Myocyte (in vitro differentiated cells): Measurements from ENCODE around the gene MSMO1. TPM values are rescaled to one million over a fixed set of nuclear protein-coding genes. Genes with fewer than 3 reads are reported as not detected.

ENCODE experiments used
- DNase-seq: peaks from one replicate; pipeline ENCODE4 v3.0.0-alpha.2; 2012; ENCODE audit warnings: low read depth
- microRNA counts: library from miRNA; unstranded; fragments of <30 nt; microRNA quantifications from one replicate; lab custom pipeline; 2016
- microRNA-seq: library from miRNA; unstranded; fragments of <30 nt; microRNA quantifications from one replicate; pipeline ENCODE4, GENCODE V29; 2016
- total RNA-seq: library from RNA; depleted of rRNA; stranded (reverse); fragments of >200 nt; gene quantifications from 2 replicates; pipeline ENCODE4 v1.2.3, GENCODE V29; 2014

The MSMO1 gene
- total RNA-seq, 1 donor from 2014 or later, result 354 TPM

GRCh38 chr4:165386328-165386727 lies 58.9 kb downstream of the MSMO1 start:
- DNase-seq, result no peak

GRCh38 chr4:165388756-165389155 lies 61.3 kb downstream of the MSMO1 start:
- no peak for DNase-seq

MicroRNA genes within 50 kb of the gene (microRNA counts, 767-probe panel; counts per million panel counts)
- not detected for microRNA hsa-miR-578 (lab: Ali Mortazavi, UCI)

Small RNA genes within 50 kb of the gene (microRNA-seq; reads per million reads assigned to microRNA genes)
- not detected for gene MIR578

Other genes starting within 250 kb of the MSMO1 start
- gene TMEM192, start 214.8 kb upstream of the MSMO1 start, total RNA-seq, result 20.8 and 21.1 TPM in 2 replicates
- 31.4 and 33.2 TPM in 2 replicates for gene KLHL2, start 120.1 kb upstream of the MSMO1 start, total RNA-seq
- gene CPE, start 51.3 kb downstream of the MSMO1 start, total RNA-seq, result 3.2 and 5.3 TPM in 2 replicates